Rectal smooth muscle tissue (tissue), 1 donor: ENCODE results near the gene KLLN.
"Not testable (repeated sequence)": the region's sequence is repeated elsewhere in the genome, so short reads cannot be mapped to it uniquely, and the experiment has no call there.

Experiments used
- H3K27ac ChIP-seq: one replicate; pipeline ENCODE4 v1.7.0; 2013; ENCODE audit warnings: low read depth, low read length, inconsistent platforms
- H3K27me3 ChIP-seq: one replicate; pipeline ENCODE4 v1.7.0; 2013; ENCODE audit warnings: low read length; ENCODE audit not compliant: control insufficient read depth, insufficient read depth
- H3K36me3 ChIP-seq: one replicate; pipeline ENCODE4 v1.7.0; 2013; ENCODE audit warnings: low read length; ENCODE audit not compliant: control insufficient read depth, insufficient read depth
- H3K4me1 ChIP-seq: one replicate; pipeline ENCODE4 v1.7.0; 2013; ENCODE audit warnings: low read length; ENCODE audit not compliant: control insufficient read depth, insufficient read depth
- H3K4me3 ChIP-seq: one replicate; pipeline ENCODE4 v1.7.0; 2013; ENCODE audit warnings: low read length
- H3K9ac ChIP-seq: one replicate; pipeline ENCODE4 v1.7.0; 2013; ENCODE audit warnings: low read length

Gene KLLN

GRCh38 chr10:87846711-87847110 lies 16.6 kb downstream of the KLLN start:
- H3K4me1 ChIP-seq, H3K9ac ChIP-seq, H3K4me3 ChIP-seq, H3K27me3 ChIP-seq, H3K27ac ChIP-seq, H3K36me3 ChIP-seq: not testable (repeated sequence)

DNA sequence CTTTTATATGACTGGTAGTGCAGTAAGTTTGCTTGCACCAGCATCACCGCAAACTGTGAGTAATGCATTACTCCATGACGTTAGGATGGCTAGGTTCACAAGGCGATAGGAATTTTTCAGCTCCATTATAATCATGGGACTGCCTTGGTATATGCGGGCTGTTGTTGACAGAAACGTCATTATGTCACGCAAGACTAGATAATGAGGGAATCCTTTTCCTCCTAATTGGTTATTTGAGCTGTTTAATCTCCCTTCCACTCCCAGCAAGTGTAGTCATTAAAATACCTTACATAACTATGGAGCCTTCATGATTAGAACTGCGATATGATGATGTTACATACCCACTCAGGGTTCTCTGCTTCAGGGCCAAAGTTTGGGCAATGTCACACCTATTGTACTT lies 17.3 kb downstream of the KLLN start:
- no peaks in the 10 kb centered on the region for H3K27me3 ChIP-seq
- no peak overlapping the region for H3K27ac ChIP-seq
- no peak overlapping the region for H3K9ac ChIP-seq
- H3K4me3 ChIP-seq, result no peak overlapping the region
- H3K36me3 ChIP-seq, result no peaks in the 10 kb centered on the region
- no peaks in the 10 kb centered on the region for H3K4me1 ChIP-seq

DNA sequence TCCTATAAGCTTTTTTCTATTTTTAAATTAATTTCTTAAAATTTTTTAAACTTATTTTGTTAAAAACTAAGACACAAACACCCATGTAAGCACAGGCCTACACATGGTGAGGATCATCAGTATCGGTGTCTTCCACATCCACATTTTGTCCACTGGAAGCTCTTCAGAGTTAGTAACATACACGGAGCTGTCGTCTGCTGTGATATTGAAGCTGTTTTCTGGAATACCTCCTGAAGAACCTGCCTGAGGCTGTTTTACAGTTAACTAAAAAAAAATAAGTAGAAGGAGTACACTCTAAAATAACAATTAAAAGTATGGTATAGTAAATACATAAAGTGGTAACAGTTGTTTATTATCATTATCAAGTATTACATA lies 17.7 kb downstream of the KLLN start:
- Histone ChIP-seq H3K9ac (no peak overlapping the region), H3K36me3 (no peaks in the 10 kb centered on the region), H3K4me1 (no peaks in the 10 kb centered on the region), H3K4me3 (no peak overlapping the region), H3K27ac (no peak overlapping the region), H3K27me3 (no peaks in the 10 kb centered on the region)

DNA sequence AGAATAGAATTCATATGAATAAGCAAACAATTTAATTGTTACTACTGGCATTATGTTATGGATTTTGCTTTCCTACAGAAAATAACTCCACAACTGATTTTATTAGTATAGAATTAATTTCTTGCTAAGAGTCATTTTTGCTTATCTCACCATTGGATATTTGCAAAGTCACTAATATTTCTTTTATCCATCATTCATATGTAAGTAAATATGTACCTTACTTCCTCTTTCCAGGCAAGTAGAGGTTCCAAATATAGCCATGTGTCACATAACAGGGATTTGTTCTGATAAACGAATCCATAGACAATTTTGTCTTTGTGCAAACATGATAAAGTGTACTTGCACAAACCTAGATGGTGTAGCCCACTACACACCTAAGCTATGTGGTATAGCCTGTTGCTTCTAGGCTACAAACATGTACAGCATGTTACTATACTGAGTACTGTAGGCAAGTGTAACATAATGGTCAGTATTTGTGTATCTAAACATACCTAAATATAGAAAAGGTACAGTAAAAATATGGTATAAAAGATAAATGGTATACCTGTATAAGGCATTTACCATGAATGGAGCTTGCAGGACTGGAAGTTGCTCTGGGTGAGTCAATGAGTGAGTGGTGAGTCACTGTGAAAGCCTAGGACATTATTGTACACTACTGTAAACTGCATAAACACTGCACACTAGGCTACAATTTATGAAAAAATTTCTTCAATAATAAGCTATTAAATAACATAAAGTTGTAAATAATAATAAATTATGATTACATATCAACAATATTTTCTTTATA lies 18.3 kb downstream of the KLLN start:
- no peaks in the 10 kb centered on the region for H3K36me3 ChIP-seq
- no peaks in the 10 kb centered on the region for H3K27me3 ChIP-seq
- H3K4me3 ChIP-seq, result no peak overlapping the region
- no peak overlapping the region for H3K9ac ChIP-seq
- no peak overlapping the region for H3K27ac ChIP-seq
- no peaks in the 10 kb centered on the region for H3K4me1 ChIP-seq

GRCh38 chr10:87843714-87844113 lies 19.6 kb downstream of the KLLN start:
- Histone ChIP-seq H3K4me3 (no peak overlapping the region), H3K9ac (no peak overlapping the region), H3K27ac (no peak overlapping the region)

DNA sequence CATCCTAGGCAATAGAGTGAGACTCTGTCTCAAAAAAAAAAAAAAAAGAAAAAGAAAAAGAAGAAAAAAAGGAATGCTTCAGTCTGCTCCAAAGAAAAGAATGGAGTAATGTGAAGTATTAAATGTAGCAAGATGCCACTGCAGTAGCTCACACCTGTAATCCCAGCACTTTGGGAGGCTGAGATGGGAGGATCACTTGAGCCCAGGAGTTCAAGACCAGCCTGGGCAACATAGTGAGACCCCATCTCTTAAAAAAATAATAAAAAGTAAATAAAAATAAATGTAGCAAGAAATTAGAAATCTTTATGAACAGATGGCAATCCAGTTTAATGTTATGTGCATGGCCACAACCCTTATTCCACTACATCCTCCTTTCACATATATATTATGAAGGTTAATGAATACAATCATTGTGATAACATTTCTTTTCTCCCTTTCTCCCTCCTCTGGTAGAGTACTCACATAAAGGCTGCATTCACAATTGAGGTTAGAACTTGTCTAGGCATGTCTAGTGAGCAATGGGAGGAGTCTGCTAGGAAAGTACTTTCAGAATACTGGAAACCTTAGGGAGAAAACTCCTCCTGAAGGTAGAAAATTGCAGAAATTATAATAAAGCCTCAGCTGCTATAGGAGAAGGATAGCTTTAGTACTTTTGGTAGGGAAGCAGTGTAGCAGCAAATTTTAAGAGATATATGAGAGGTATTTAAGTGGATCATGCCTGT lies 20.4 kb downstream of the KLLN start:
- no peaks in the 10 kb centered on the region for H3K36me3 ChIP-seq
- H3K27ac ChIP-seq, result no peak overlapping the region
- no peaks in the 10 kb centered on the region for H3K4me1 ChIP-seq
- H3K27me3 ChIP-seq, result no peaks in the 10 kb centered on the region
- H3K4me3 ChIP-seq, result no peak overlapping the region
- H3K9ac ChIP-seq, result no peak overlapping the region

More at GRCh38 chr10:87843714-87844113, 19.6 kb downstream of the KLLN start:
- no peaks in the 10 kb centered on the region for H3K36me3 ChIP-seq
- no peaks in the 10 kb centered on the region for H3K27me3 ChIP-seq
- no peaks in the 10 kb centered on the region for H3K4me1 ChIP-seq

DNA sequence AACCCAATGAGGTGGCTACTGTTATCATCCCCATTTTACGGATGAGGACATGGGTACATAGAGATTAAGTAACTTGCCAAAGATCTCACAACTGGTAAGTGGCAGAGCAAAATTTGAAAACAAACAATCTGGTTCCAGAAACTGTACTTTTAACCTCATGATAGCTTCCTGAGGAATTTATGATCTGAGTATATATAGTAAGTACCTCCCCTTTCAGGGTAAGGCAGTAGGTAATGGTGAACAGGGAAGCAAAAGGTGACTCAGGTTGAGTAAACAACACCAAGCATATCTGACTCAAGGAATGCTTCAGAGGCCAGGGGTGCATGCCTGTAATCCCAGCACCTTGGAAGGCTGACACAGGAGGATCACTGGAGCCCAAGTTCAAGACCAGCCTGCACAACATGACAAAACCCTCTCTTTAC lies 21.1 kb downstream of the KLLN start:
- H3K27me3 ChIP-seq, result no peaks in the 10 kb centered on the region
- H3K36me3 ChIP-seq, result no peaks in the 10 kb centered on the region
- H3K4me1 ChIP-seq, result no peaks in the 10 kb centered on the region
- H3K4me3 ChIP-seq, result no peak overlapping the region
- H3K9ac ChIP-seq, result no peak overlapping the region
- no peak overlapping the region for H3K27ac ChIP-seq

DNA sequence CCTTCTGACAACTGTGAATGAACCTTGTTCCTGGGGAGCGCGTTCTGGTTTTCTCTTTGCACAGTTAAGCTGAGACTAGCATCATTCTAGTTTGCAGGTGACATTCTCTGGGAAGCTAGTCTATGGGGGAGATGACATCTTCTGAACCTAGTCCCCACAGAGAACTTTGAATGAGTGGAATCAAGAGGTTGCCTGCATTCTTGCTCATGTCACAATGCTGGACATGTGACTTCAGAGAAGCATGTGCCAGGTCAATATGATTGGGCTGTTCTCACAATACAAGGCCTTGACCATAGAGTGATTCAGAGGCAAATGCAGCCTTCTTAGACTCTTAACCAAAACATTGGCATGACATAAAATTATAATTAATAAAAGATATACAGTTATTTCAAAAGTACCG lies 22.1 kb downstream of the KLLN start:
- no peaks in the 10 kb centered on the region for H3K27me3 ChIP-seq
- H3K9ac ChIP-seq, result no peak overlapping the region
- H3K4me3 ChIP-seq, result no peak overlapping the region
- H3K36me3 ChIP-seq, result no peaks in the 10 kb centered on the region
- no peaks in the 10 kb centered on the region for H3K4me1 ChIP-seq
- no peak overlapping the region for H3K27ac ChIP-seq

GRCh38 chr10:87838650-87839049 lies 24.7 kb downstream of the KLLN start:
- Histone ChIP-seq H3K27ac (no peak overlapping the region), H3K36me3 (no peaks in the 10 kb centered on the region), H3K27me3 (no peaks in the 10 kb centered on the region), H3K4me3 (no peak overlapping the region), H3K9ac (no peak overlapping the region), H3K4me1 (no peaks in the 10 kb centered on the region)

DNA sequence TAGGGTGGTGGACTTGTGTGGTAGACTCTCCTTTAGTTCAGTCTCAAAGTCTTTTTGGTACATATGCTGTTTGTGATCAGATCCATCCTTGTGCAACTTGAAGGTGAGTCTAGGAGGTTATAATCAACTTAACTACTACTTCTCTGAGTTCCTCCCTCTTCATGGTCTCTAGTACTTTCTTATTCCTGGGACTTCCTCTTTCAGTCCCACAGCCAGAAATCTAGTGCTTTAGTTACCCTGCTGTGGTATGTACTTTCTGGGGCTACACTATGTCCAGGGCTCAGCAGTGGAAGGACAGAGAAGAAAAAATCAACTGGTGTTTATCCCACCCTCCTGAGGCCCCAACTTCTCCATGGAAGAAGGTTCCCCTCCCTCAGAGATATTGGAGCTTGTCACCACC lies 25.9 kb downstream of the KLLN start:
- no peaks in the 10 kb centered on the region for H3K27me3 ChIP-seq
- no peak overlapping the region for H3K9ac ChIP-seq
- no peaks in the 10 kb centered on the region for H3K36me3 ChIP-seq
- H3K4me3 ChIP-seq, result no peak overlapping the region
- H3K27ac ChIP-seq, result no peak overlapping the region
- H3K4me1 ChIP-seq, result no peaks in the 10 kb centered on the region

DNA sequence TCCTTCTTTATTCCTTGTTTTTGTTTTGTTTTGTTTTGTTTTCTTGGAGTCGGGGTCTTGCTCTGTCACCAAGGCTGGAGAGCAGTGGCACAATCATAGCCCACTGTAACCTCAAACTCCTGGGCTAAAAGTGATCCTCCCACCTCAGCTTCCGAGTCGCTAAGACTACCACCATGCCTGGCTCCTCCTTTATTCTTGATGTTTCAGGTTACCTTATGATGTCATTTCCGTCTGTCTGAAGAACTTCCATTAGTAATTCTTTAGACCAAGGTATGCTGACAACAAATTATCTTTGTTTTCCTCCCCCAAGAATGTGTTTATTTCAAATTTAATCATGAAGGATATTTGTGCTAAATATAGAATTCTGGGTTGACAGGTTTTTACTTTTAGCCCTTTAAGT lies 27.2 kb downstream of the KLLN start:
- no peaks in the 10 kb centered on the region for H3K4me1 ChIP-seq
- H3K27ac ChIP-seq, result no peak overlapping the region
- H3K4me3 ChIP-seq, result no peak overlapping the region
- H3K9ac ChIP-seq, result no peak overlapping the region
- no peaks in the 10 kb centered on the region for H3K36me3 ChIP-seq
- no peaks in the 10 kb centered on the region for H3K27me3 ChIP-seq

DNA sequence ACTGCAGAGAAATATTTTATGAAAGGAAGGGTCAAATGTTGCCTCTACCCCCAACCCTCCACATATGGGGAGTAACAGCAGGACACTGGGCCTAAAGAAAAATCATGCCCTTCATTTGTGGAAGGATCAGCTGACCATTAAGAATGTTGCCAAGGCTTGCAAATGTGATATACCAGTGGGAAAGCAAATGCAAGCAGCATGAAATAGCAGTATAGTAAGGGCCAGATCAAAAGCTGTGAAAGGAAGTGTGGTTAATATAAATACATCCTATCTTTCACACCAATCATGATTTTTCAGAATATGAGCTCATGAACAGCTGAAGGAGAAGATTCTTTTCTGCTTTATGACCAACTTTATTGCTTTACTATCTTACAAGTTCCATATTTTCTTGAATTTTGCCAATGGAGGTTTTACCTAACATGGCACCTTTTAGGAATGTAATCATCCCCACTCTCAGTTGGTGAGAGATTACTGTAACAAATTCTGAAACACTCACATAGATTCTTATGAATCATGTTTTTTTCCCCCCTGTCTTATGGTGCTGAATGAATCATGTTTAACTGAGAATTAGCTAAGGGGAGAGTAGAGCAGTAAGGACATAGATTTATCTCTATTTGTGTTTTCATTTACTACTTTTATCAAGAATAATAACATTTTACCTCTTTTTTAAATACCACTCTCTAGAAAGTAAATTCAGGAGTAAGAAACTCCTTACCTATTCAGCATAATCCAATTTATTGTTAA lies 33.2 kb downstream of the KLLN start:
- Histone ChIP-seq H3K36me3 (no peaks in the 10 kb centered on the region), H3K27me3 (no peaks in the 10 kb centered on the region), H3K4me1 (no peaks in the 10 kb centered on the region), H3K9ac (no peak overlapping the region), H3K27ac (no peak overlapping the region), H3K4me3 (no peak overlapping the region)
